ENCODE results near the gene BCL7B.
"Not testable (repeated sequence)": the region's sequence is repeated elsewhere in the genome, so short reads cannot be mapped to it uniquely, and the experiment has no call there.

Gene BCL7B

GRCh38 chr7:73557397-73558257 is at the start of gene BCL7B:
TSS of gene BCL7B (minus strand) at chr7:73557690. CDS start at chr7:73557578, 112 bp downstream.
- peak; percentile 51 for DNase-seq

- DNase-seq, result no peak
These were observed 48.2 kb upstream of the BCL7B start for GRCh38 chr7:73605601-73606220.

GRCh38 chr7:73602721-73603651 is 45.5 kb upstream of the BCL7B start:
- no peak for DNase-seq

- DNase-seq, result no peak
These were observed 42.4 kb upstream of the BCL7B start for GRCh38 chr7:73599916-73600315.

GRCh38 chr7:73599151-73599882 is 41.8 kb upstream of the BCL7B start:
- DNase-seq, result no peak

GRCh38 chr7:73597978-73598782 is 40.7 kb upstream of the BCL7B start:
- DNase-seq, result no peak

GRCh38 chr7:73596191-73597065 is 38.9 kb upstream of the BCL7B start:
- no peak for DNase-seq

GRCh38 chr7:73595358-73595757 is 37.9 kb upstream of the BCL7B start:
- DNase-seq, result no peak

GRCh38 chr7:73593207-73594045 is 35.9 kb upstream of the BCL7B start:
- DNase-seq, result no peak

GRCh38 chr7:73586911-73587310 is 29.4 kb upstream of the BCL7B start:
- DNase-seq, result no peak

- no peak for DNase-seq
These were observed 27.7 kb upstream of the BCL7B start for GRCh38 chr7:73585196-73585595.

- DNase-seq, result no peak
These were observed 25.2 kb upstream of the BCL7B start for GRCh38 chr7:73582664-73583202.

GRCh38 chr7:73581006-73581405 is 23.5 kb upstream of the BCL7B start:
- not testable (repeated sequence) for DNase-seq

- peak; percentile 99 for DNase-seq
These were observed 21.0 kb upstream of the BCL7B start, which contains the start of gene TBL2 for GRCh38 chr7:73578342-73579128. TSS of gene TBL2 (minus strand) at chr7:73578579. CDS start at chr7:73578549, 30 bp downstream.

- no peak for DNase-seq
These were observed 20.3 kb upstream of the BCL7B start for GRCh38 chr7:73577627-73578341.

GRCh38 chr7:73573791-73574190 is 16.3 kb upstream of the BCL7B start:
- DNase-seq, result no peak

- DNase-seq, result no peak
These were observed 15.8 kb upstream of the BCL7B start for GRCh38 chr7:73573276-73573675.

GRCh38 chr7:73572767-73573186 is 15.3 kb upstream of the BCL7B start:
- no peak for DNase-seq
